Stimulated activated CD4-positive, alpha-beta T cell treated with anti-CD3 and anti-CD28 coated beads, Interleukin-4, amount 100 ng/mL, for 4 hours (primary cell): ENCODE results near the gene GPC6.
A peak's percentile ranks its signal among the peaks of the same experiment; 100 is the strongest.

Experiments used
- DNase-seq, 2 experiments: peaks; one replicate each; pipeline ENCODE4 v3.0.0-alpha.2; 2020

The GPC6 gene

DNA sequence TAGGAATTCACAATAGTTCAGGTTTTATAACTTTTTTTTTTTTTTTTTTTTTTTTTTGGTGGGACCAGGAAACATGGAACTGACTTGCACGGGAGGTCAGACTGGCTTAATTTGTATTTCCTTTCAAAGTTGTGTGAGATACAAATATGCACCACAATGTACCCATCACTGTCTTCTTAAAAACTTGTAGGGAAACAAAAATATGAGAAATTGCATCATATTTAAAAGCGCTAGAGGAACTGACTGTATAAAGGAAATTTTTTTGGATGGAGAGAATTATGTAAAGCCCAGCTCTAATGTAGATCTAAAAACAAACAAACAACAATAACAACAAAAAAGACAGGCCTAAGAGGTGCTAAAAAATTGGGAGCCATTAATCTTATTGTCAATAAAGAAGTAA lies 1006.3 kb downstream of the GPC6 start:
- no peak for DNase-seq

DNA sequence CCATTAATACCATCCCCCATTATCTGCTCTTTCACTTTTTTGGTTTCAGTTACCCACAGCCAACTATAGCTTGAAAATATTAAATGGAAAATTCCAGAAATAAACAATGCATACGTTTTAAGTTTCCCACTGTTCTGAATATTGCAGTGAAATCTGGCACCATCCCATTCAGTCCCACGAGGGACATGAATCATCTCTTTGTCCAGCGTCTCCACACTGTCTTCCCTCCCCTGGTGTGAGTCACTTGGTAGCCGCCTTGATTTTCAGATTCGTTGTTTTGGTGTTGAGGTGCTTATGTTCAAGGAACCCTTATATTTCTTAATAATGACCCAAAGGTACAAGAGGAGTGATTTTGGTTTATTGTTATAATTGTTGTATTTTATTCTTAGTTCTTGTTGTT lies 1006.8 kb downstream of the GPC6 start:
- DNase-seq = no peak

DNA sequence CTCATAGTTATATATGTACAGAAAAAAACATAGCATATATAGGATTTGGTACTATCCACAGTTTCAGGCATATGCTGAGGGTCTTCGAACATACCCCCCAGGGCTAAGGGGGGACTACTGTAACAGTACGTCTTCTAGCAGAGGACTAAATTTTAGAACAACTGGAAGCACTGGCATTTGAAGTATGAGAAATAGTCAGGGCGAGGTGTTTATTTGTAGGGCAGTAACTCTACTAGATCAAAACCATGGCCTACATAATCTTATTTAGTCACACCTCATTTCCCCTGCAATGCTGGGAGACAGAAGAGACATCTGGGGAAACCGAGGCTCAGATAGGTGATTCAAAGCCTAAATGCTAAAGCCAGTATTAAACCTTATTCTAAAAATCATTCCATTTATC lies 1007.2 kb downstream of the GPC6 start:
- no peak for DNase-seq

GRCh38 chr13:94234738-94235137 lies 1008.1 kb downstream of the GPC6 start:
- no peak for DNase-seq

DNA sequence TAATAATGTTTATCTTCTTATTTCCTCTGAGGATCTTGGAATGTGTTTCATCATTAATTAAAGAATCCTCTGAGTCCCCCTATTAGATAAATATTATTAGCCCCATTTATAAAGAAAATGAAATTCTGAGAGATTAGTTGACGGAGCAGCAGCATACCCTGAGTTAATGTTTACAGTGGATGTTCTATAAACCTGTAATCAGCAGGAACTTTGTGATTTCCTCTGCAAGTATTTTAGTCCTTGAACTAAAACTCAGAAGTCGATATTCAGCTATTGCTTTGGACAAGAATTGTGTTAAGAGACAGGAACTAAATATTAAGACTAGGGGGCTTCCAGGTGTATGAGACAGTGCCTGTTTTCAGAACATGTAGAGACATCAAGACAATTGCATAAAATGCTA lies 1009.5 kb downstream of the GPC6 start:
- DNase-seq = no peak

GRCh38 chr13:94236872-94237271 lies 1010.3 kb downstream of the GPC6 start:
- DNase-seq = no peak

DNA sequence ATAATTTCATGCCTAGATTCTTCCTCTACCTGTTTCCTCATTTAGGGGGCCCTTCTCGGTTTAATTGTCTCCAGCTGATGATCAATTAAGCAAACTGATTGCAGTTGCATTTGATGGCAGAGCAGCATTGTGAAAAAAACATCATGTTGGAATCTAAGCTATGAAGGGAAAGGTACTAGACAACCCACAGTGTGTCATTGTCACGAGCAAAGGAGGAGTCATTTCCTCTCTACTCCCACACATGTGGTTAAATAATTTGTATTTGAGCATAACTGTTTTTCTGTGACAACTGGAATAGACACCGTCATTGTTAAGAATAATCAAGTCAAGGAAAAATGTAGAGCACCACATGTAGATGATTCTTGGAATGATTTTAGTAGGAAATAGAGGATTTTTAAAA lies 1012.5 kb downstream of the GPC6 start:
- DNase-seq = peak in 1 of 2 experiments; percentile 25

DNA sequence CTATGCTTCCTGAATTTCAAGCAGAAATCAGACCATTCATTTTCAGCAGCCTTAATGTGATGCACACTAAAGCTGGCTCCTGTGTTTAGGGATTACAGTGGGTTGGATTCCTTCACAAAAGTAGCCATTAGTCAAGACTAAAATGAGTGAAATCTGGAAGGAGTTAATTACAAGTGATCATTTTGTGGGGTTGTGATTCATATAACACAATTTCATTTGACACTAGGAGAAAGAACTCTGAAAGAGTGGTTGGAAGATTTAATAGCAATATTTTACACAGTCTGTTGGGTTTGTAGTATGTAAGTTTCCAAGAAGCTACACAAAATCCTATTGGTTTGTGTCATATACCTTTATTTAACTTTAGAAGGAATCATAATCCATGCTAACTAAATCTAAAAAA lies 1015.9 kb downstream of the GPC6 start:
- DNase-seq = no peak

DNA sequence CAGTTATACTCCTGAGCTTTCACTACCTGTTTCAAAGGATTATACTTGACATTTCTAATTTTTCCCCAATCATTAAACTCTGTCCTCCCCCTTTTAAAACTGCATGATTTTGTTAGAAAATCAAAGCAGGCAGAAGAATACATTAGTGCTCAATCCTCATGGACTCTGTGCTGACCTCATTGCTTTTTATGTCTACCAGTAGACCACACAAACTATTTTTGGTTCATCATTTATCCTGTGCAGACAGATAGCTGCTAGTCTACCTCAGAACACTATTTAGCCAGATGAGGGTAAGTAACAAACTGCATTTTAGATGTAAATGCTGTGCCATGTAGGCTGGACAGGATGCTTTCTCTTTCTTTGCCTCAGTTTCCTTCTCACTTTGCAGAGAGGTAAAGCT lies 1016.9 kb downstream of the GPC6 start:
- DNase-seq = no peak

DNA sequence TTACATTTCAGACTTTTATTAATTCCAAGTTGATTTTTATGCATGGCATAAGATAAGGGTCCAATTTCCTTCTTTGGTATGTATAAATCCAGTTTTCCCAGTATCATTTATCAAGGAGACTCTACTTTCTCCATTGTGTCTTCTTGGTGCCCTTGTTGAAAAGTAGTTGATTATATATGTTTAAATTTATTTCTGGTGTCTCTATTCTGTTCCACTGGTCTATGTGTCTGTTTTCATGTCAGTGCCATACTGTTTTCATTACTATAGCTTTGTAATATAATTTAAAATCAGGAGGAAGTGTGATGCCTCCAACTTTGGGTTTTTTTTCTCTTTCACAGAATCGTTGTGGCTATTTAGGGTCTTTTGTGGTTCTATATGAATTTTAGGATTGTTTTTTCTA lies 1019.9 kb downstream of the GPC6 start:
- no peak for DNase-seq

GRCh38 chr13:94247890-94248289 lies 1021.3 kb downstream of the GPC6 start:
- DNase-seq = no peak

DNA sequence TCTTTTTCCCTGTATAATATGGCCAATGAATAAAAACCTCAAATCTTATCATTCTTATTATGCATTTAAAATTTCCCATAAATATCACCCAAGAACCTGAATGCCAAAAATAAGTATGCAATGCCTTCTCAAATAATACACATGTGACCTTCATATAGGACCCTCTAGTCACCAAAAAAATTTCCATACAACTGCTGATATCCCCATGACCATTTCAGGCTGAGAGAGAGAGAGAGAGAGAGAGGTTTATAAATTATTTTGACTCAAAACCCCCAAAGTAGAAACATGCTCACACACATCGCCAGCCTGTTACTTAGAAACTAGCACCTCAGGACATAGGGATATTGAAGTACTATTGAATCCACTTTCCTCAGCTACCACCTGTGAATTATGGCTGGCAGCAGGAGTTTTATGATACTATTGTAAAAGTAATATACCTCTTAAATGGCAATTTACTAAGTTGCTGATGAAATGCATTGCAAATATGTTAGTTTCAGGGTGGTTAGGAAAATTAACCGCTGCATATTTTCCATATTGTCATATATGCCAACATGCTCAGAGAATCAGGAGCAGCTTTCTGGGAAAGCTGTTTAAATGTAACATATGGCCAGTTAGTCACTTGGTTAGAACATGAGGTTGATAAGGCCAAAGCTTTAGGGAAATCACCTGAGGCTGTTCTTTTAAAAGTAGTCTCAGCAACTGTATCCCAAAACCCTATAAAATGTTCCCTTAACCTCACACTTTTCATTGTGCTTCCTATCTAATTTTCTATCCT lies 1022.0 kb downstream of the GPC6 start:
- no peak for DNase-seq

GRCh38 chr13:94249512-94249911 lies 1022.9 kb downstream of the GPC6 start:
- DNase-seq = no peak

- DNase-seq = no peak
Measured at GRCh38 chr13:94251831-94252608, 1025.4 kb downstream of the GPC6 start.

DNA sequence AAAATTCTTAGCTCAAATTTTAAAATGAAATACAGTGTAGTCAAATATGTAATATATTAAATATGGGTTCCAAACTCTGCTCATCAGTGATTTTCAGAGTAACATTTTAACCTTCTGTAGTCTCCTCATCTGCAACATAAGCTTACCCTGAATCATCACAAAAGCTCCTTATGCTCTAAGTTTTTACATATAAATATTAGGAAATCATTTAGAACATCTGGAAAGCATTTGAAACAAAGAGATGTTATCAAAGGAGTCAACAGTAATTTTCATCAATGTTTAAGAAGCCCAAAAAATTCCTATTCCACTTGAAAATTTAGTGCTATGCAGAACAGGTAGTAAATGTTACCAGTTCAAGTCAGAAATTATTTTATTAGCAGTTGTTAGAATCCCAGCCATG lies 1028.1 kb downstream of the GPC6 start:
- DNase-seq = no peak

- DNase-seq = no peak
Measured at GRCh38 chr13:94256721-94257120, 1030.1 kb downstream of the GPC6 start.

- no peak for DNase-seq
Measured at GRCh38 chr13:94259984-94260383, 1033.4 kb downstream of the GPC6 start.

DNA sequence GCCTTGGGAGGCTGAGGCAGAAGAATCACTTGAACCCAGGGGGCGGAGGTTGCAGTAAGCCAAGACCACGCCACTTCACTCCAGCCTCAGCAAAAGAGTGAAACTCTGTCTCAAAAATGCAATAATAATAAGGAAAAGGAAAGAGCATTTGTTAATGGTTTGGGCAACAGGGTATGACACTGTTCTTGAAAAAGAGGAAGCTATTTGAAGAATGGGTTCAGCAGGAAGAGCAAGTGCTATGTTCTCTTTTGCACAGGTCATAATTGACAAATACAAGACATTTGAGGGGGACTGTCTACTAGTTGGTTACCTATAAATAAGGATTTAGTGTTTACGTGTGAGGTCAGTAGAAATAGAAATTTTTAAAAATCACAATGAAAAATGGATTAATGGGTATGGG lies 1034.6 kb downstream of the GPC6 start:
- DNase-seq = no peak

DNA sequence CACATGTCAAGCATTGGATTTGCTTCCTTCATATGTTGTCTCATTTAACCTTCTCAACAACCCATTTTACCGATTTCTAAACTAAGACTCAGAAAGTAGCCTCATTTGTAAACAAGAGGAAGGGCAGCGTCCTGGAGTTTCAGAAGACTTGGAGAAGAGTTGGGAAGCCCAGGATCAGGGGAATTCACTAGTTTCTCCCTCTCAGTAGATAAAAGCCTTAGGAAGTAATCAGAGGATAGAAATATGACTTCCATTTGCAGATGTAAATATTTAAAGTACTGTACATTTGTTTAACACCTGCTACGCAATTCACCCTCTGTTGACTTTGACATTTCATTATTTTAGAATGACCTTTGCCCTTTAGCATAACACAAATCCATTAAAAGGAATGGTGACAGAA lies 1036.4 kb downstream of the GPC6 start:
- DNase-seq = no peak

GRCh38 chr13:94267581-94268366 lies 1041.2 kb downstream of the GPC6 start:
- DNase-seq = no peak

GRCh38 chr13:94268661-94269060 lies 1042.1 kb downstream of the GPC6 start:
- no peak for DNase-seq

GRCh38 chr13:94269557-94269956 lies 1043.0 kb downstream of the GPC6 start:
- DNase-seq = no peak

DNA sequence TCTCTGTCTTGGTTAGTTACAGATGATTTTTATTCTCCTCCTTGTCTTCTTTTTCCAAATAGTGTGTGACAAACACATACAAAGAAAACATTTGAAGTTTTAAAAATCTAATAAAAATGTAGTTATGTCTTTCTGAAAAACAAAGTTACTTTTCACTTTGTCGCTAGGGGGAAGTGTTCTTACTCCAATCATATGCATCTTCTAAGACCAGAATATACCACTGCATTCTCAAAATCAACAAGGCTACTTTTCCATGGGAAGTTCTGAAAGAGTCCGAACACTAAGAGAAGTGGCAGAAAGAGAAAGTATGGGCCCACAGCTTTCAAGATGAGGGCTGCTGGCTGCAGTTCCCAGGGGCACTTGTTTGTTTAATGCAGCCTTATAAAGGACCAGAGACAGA lies 1043.9 kb downstream of the GPC6 start:
- no peak for DNase-seq

DNA sequence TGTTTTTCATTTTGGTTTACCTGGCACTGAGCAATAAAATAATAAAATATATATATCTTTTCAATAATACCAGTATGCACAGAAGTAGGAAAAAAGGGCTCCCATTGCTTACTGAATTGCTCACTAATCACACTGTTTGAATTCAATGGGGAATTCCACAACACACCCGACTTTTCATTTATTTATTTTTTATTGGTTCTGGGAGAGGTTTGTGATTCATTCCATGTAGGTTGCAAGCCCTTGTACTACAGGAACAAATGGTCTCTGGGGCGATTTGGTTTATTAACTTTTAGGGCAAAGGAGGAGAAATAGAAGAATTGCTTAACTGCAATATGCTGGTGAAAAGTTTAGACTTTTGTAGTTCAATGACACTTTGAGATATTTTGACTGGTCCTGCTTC lies 1045.4 kb downstream of the GPC6 start:
- DNase-seq = no peak
